Stimulated activated CD8-positive, alpha-beta memory T cell treated with anti-CD3 and anti-CD28 coated beads, Interleukin-4, amount 100 ng/mL, for 4 hours (primary cell): ENCODE data around the gene SEC24A.
A peak's percentile ranks its signal among the peaks of the same experiment; 100 is the strongest.
"Not testable (repeated sequence)": the region's sequence is repeated elsewhere in the genome, so short reads cannot be mapped to it uniquely, and the experiment has no call there.

Experiments used
- DNase-seq, 2 donors: peaks; one replicate each; pipeline ENCODE4 v3.0.0-alpha.2; 2020; ENCODE audit warnings: low read depth in 2 of 2, low spot score in 1 of 2

SEC24A gene

GRCh38 chr5:134649163-134649835 lies 714 bp downstream of the SEC24A start:
- DNase-seq: no peak

DNA sequence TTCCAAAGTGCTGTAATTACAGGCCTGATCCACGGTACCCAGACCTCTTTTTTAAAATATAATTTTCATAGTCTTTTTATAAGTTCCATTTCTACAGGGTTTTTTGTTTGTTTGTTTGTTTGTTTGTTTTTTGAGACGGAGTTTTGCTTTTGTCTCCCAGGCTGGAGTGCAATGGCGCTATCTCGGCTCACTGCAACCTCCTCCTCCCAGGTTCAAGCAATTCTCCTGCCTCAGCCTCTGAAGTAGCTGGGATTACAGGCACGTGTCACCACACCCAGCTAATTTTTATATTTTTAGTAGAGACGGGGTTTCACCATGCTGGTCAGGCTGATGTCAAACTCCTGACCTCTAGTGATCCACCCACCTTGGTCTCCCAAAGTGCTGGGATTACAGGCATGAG lies 2.1 kb downstream of the SEC24A start:
- DNase-seq: not testable (repeated sequence)

GRCh38 chr5:134651531-134651930 lies 2.9 kb downstream of the SEC24A start:
- DNase-seq: no peak

- no peak for DNase-seq
These were observed 8.1 kb downstream of the SEC24A start for GRCh38 chr5:134656690-134657089.

GRCh38 chr5:134659456-134659855 lies 10.9 kb downstream of the SEC24A start:
- no peak for DNase-seq

DNA sequence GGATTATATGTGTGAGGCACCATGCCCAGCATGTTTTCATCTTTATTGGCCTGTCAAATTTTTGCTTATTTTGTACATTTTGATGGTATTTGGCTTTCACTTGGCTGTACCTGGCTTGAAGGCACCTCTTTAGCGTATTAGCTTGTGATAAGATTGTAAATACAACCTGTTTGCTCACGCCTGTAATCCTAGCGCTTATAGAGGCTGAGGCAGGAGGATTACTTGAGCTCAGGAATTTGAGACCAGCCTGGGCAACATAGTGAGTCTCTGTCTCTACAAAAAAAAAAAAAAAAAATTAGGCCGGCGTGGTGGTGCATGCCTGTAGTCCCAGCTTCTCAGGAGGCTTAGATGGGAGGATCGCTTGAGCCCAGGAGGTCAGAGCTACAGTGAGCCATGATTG lies 11.3 kb downstream of the SEC24A start:
- DNase-seq: no peak

GRCh38 chr5:134662971-134663370 lies 14.4 kb downstream of the SEC24A start:
- DNase-seq: no peak

GRCh38 chr5:134664448-134664847 lies 15.9 kb downstream of the SEC24A start:
- no peak for DNase-seq

GRCh38 chr5:134673546-134673945 lies 25.0 kb downstream of the SEC24A start:
- DNase-seq: not testable (repeated sequence)

DNA sequence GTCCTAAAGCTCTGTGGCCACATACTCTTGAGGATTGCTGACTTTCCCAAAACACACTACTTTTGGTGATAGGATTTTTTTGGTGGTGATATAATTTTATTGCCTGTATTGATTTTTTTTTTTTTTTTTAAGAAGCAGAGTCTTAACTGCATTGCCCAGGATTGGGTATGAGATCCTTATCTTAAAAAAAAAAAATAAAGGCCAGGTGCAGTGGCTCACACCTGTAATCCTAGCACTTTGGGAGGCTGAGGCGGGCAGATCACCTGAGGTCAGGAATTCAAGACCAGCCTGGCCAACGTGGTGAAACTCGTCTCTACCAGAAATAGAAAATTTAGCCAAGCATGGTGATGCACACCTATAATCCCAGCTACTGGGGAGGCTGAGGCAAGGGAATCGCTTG lies 28.8 kb downstream of the SEC24A start:
- DNase-seq: not testable (repeated sequence)

DNA sequence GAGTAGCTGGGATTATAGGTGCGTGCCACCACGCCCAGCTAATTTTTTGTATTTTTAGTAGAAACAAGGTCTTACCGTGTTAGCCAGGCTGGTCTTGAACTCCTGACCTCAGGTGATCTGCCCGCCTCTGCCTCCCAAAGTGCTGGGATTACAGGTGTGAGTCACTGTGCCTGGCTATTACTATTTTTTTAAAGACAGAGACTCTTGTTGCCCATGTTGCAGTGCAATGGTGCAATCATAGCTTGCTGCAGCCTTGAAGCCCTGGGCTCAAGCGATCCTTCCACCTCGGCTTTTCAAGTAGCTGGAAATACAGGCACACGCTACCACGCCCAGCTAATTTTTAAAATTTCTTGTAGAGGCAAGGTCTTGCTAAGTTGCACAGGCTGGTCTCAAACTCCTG lies 41.6 kb downstream of the SEC24A start:
- DNase-seq: not testable (repeated sequence)

GRCh38 chr5:134692722-134693121 lies 44.1 kb downstream of the SEC24A start:
- no peak for DNase-seq

- no peak for DNase-seq
These were observed 59.7 kb downstream of the SEC24A start for GRCh38 chr5:134708301-134708700.

GRCh38 chr5:134714120-134714519 lies 65.5 kb downstream of the SEC24A start:
- no peak for DNase-seq

GRCh38 chr5:134714541-134714940 lies 66.0 kb downstream of the SEC24A start:
- no peak for DNase-seq

- not testable (repeated sequence) for DNase-seq
These were observed 66.9 kb downstream of the SEC24A start for GRCh38 chr5:134715466-134715865.

- DNase-seq: no peak
These were observed 76.3 kb downstream of the SEC24A start for GRCh38 chr5:134724872-134725271.

GRCh38 chr5:134732819-134733218 lies 84.2 kb downstream of the SEC24A start:
- DNase-seq: no peak

DNA sequence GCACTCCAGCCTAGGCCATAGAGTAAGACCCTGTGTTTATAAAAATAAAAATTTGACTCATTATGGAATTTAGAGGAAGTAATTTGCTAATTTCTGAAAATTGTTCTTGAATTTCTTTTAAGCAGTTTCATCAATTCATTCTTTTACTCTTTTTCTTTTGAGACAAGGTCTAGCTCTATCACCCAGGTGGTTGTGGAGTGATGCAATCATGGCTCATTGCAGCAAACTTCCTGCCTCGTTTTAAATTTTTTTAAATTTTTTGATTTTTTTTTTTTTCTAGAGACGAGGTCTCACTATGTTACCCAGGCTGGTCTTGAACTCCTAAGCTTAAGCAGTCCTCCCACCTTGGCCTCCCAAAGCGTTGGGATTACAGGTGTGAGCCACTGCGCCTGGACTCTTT lies 86.7 kb downstream of the SEC24A start:
- no peak for DNase-seq

GRCh38 chr5:134736173-134736812 lies 87.7 kb downstream of the SEC24A start:
- no peak for DNase-seq

GRCh38 chr5:134738133-134738962 lies 89.8 kb downstream of the SEC24A start, which contains the start of gene CAMLG:
TSS of gene CAMLG (plus strand) at chr5:134738548. CDS start at chr5:134738621, 73 bp downstream.
- DNase-seq: peak; percentile 93 to 95
